SK-N-SH (cell line): ENCODE results near the gene MX2. TPM values are rescaled to one million over a fixed set of nuclear protein-coding genes. Genes with fewer than 3 reads are reported as not detected.

Experiments used
- CTCF ChIA-PET: fragments of 300-600, 350-600 bp; formaldehyde crosslinking; extraction: SDS; loops from one replicate; lab custom pipeline; 2021; lab: Yijun Ruan, JAX
- POLR2A ChIA-PET: fragments of 350-600 bp; sonication (Branson Sonifier 250); formaldehyde crosslinking; extraction: SDS; loops from one replicate; lab custom pipeline; 2020; ENCODE audit warnings: antibody characterized with exemption, inconsistent platforms; lab: Yijun Ruan, JAX
- DNase-seq: peaks from one replicate; pipeline ENCODE4 v3.0.0; 2012
- H2AFZ ChIP-seq: fragments of 200-600 bp; sonication (generic); 2 replicates; pipeline ENCODE4 v1.8.1; 2016; ENCODE audit warnings: antibody characterized with exemption, mild to moderate bottlenecking, low read depth
- H3F3A ChIP-seq: fragments of 200-600 bp; sonication (generic); replicated peaks from 2 replicates; pipeline ENCODE3; 2016; ENCODE audit warnings: antibody characterized with exemption, mild to moderate bottlenecking; ENCODE audit not compliant: insufficient read depth
- H3K27ac ChIP-seq, 2 experiments: fragments of 200-500 bp in 1 of 2; fragments of 200-600 bp in 1 of 2; sonication (Bioruptor generic) in 1 of 2; sonication (generic), shearing (Covaris generic) in 1 of 2; 2 replicates each; pipeline versions ENCODE4 v1.5.1 to v1.6.1; 2014 to 2016; ENCODE audit warnings: low read depth in 2 of 2, inconsistent platforms in 1 of 2, low read length in 1 of 2, mild to moderate bottlenecking in 1 of 2, mixed read lengths in 1 of 2
- H3K27me3 ChIP-seq: fragments of 200-600 bp; sonication (generic), shearing (Covaris generic); 2 replicates; pipeline ENCODE4 v1.6.1; 2016; ENCODE audit warnings: mixed run types; ENCODE audit not compliant: insufficient read depth
- H3K36me3 ChIP-seq, 2 experiments: fragments of 200-500 bp in 1 of 2; fragments of 200-600 bp in 1 of 2; sonication (Bioruptor generic) in 1 of 2; sonication (generic) in 1 of 2; replicated peaks in 1 of 2; 2 replicates each; pipeline versions ENCODE3 to v1.5.1; 2014 to 2016; ENCODE audit warnings: low read length in 1 of 2, mild to moderate bottlenecking in 1 of 2; ENCODE audit not compliant: insufficient read depth in 2 of 2, control insufficient read depth in 1 of 2
- H3K4me1 ChIP-seq, 2 experiments: fragments of 200-500 bp in 1 of 2; fragments of 200-600 bp in 1 of 2; sonication (Bioruptor generic) in 1 of 2; sonication (generic), shearing (Covaris generic) in 1 of 2; 2 replicates each; pipeline versions ENCODE4 v1.5.1 to v1.6.1; 2014 to 2016; ENCODE audit warnings: low read depth in 1 of 2, low read length in 1 of 2, mixed run types in 1 of 2; ENCODE audit not compliant: insufficient read depth in 2 of 2, control insufficient read depth in 1 of 2
- H3K4me2 ChIP-seq: fragments of 200-600 bp; sonication (generic), shearing (Covaris generic); 2 replicates; pipeline ENCODE4 v1.6.1; 2017; ENCODE audit warnings: mixed run types
- H3K4me3 ChIP-seq, 2 experiments: fragments of 200-500 bp in 1 of 2; fragments of 200-600 bp in 1 of 2; sonication (Bioruptor generic) in 1 of 2; sonication (generic), shearing (Covaris generic) in 1 of 2; 2 replicates each; pipeline versions ENCODE4 v1.5.1 to v1.8.1; 2014 to 2016; ENCODE audit warnings: low read depth in 2 of 2, inconsistent platforms in 1 of 2, low read length in 1 of 2, mild to moderate bottlenecking in 1 of 2, mixed read lengths in 1 of 2, moderate library complexity in 1 of 2
- H3K79me2 ChIP-seq: fragments of 200-600 bp; sonication (generic); 2 replicates; pipeline ENCODE4 v1.8.1; 2017; ENCODE audit warnings: mild to moderate bottlenecking; ENCODE audit not compliant: insufficient read depth
- H3K9ac ChIP-seq: fragments of 200-600 bp; sonication (generic); 2 replicates; pipeline ENCODE4 v1.6.1; 2017; ENCODE audit warnings: mixed run types
- H3K9me2 ChIP-seq: fragments of 200-600 bp; sonication (generic); 2 replicates; pipeline ENCODE4 v1.6.1; 2017; ENCODE audit warnings: mixed run types
- H3K9me3 ChIP-seq: fragments of 200-600 bp; sonication (generic); 2 replicates; pipeline ENCODE4 v1.6.1; 2017; ENCODE audit warnings: mixed run types, mild to moderate bottlenecking, moderate library complexity
- H4K20me1 ChIP-seq: fragments of 200-600 bp; sonication (generic); 2 replicates; pipeline ENCODE4 v1.6.1; 2017; ENCODE audit warnings: mild to moderate bottlenecking, mixed run types; ENCODE audit not compliant: insufficient read depth
- EP300 ChIP-seq, 2 experiments: IDR thresholded peaks; 2 replicates each; pipeline versions ENCODE4 v1.4.0 to v1.6.1; 2012; ENCODE audit warnings: borderline replicate concordance in 1 of 2, low read depth in 1 of 2, low read length in 1 of 2
- EZH2phosphoT487 ChIP-seq: fragments of 200-600 bp; sonication (generic); IDR thresholded peaks from 2 replicates; pipeline ENCODE4 v1.6.1; 2017; ENCODE audit warnings: low read depth, mixed run types, mild to moderate bottlenecking, antibody characterized with exemption, moderate library complexity, borderline replicate concordance
- FOSL2 ChIP-seq: IDR thresholded peaks from 2 replicates; pipeline ENCODE4 v1.4.0; 2012; ENCODE audit warnings: low read depth, mild to moderate bottlenecking, moderate library complexity, borderline replicate concordance
- FOXJ3 ChIP-seq: sonication (generic); formaldehyde crosslinking; IDR thresholded peaks from 2 replicates; pipeline ENCODE4 v1.5.1; 2020; ENCODE audit warnings: mild to moderate bottlenecking, missing genetic modification reagents
- GATA2 ChIP-seq: sonication (generic); formaldehyde crosslinking; IDR thresholded peaks from 2 replicates; pipeline ENCODE4 v1.5.0; 2020; ENCODE audit warnings: mild to moderate bottlenecking, missing genetic modification reagents
- JUND ChIP-seq: IDR thresholded peaks from 2 replicates; pipeline ENCODE4 v1.4.0; 2012
- MEF2A ChIP-seq: IDR thresholded peaks from 2 replicates; pipeline ENCODE4 v1.4.0; 2012; ENCODE audit warnings: low read depth, borderline replicate concordance
- MXI1 ChIP-seq: IDR thresholded peaks from 2 replicates; pipeline ENCODE4 v1.6.1; 2012; ENCODE audit warnings: mild to moderate bottlenecking, low read depth, low read length, improper control_type of control experiment
- NFIC ChIP-seq: IDR thresholded peaks from 2 replicates; pipeline ENCODE4 v1.4.0; 2012; ENCODE audit warnings: borderline replicate concordance
- RCOR1 ChIP-seq: fragments of 150-350 bp; IDR thresholded peaks from 2 replicates; pipeline ENCODE4 v1.6.1; 2017; ENCODE audit warnings: antibody characterized with exemption, low read length
- RFX5 ChIP-seq: IDR thresholded peaks from 2 replicates; pipeline ENCODE4 v1.6.1; 2012; ENCODE audit warnings: mild to moderate bottlenecking, improper control_type of control experiment, low read length
- SIN3A ChIP-seq: IDR thresholded peaks from 2 replicates; pipeline ENCODE4 v1.6.1; 2012; ENCODE audit warnings: low read depth, mild to moderate bottlenecking, low read length, moderate library complexity, borderline replicate concordance
- TAF1 ChIP-seq: IDR thresholded peaks from 2 replicates; pipeline ENCODE4 v1.6.1; 2012; ENCODE audit warnings: low read depth, mild to moderate bottlenecking, low read length, moderate library complexity, borderline replicate concordance
- YY1 ChIP-seq: IDR thresholded peaks from 2 replicates; pipeline ENCODE4 v1.4.0; 2012; ENCODE audit warnings: low read depth, mild to moderate bottlenecking
- WGBS: methylation state at CpG from one replicate; pipeline ENCODE4 v1.1.6; 2017; ENCODE audit warnings: low lambda C conversion rate; 5-methylcytosine and 5-hydroxymethylcytosine counted together
- polyA plus RNA-seq, 3 experiments: library from polyadenylated mRNA; depleted of rRNA; stranded (reverse); fragments of >200 nt; gene quantifications; 2 replicates each; pipeline ENCODE4 v1.2.3, GENCODE V29; 2012
- TF ChIP-seq, protein P1 (sequence below): IDR thresholded peaks from 2 replicates; pipeline ENCODE4 v1.4.0; 2012; ENCODE audit warnings: low read depth, borderline replicate concordance
- TF ChIP-seq, protein P2 (sequence below): fragments of 200-600 bp; sonication (generic); IDR thresholded peaks from 2 replicates; pipeline ENCODE4 v1.6.1; 2017; ENCODE audit warnings: antibody characterized with exemption, mild to moderate bottlenecking, moderate library complexity
- TF ChIP-seq, protein P3 (sequence below): IDR thresholded peaks from 2 replicates; pipeline ENCODE4 v1.6.1; 2012; ENCODE audit warnings: mild to moderate bottlenecking, low read depth, low read length, moderate library complexity
- TF ChIP-seq, protein P4 (sequence below): IDR thresholded peaks from 2 replicates; pipeline ENCODE4 v1.4.0; 2012; ENCODE audit warnings: low read depth, borderline replicate concordance

The MX2 gene
- polyA plus RNA-seq, 1 of the 3 experiments (the other 2 are of a cell fraction), result 0.08 TPM

DNA sequence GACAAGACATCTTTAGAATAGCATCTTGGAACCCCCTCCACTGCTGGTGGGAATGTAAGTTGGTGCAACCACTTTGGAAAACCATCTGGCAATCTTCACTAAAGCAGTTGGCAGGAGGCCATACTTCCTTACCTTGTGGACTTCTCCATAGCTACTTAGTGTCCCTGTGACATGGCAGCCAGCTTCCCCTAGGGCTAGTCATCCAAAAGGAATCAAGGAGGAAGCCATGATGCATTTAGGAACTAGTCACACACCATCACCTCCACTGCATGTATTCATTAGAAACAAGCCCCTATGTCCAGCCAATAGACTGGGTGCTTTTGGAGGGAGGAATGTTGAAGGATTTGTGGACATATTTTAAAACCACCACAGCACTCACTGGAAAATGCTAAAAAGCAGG is 19.9 kb downstream of the MX2 start:
- DNase-seq, result no peak
- CTCF ChIA-PET, result no interaction called here
- Histone ChIP-seq H3K4me3 (no peak overlapping the region), H3K4me1 (no peaks in the 10 kb centered on the region), H3K4me2 (no peak overlapping the region), H3K9me3 (no peaks in the 10 kb centered on the region), H3K27me3 (peaks cover 4% of the 10 kb centered on the region; the same call in 1 of the 2 replicates), H3K79me2 (no peaks in the 10 kb centered on the region), H3K9ac (no peak overlapping the region), H2AFZ (no peak overlapping the region), H4K20me1 (no peaks in the 10 kb centered on the region), H3F3A (no peaks in the 10 kb centered on the region), H3K36me3 (no peaks in the 10 kb centered on the region), H3K9me2 (no peaks in the 10 kb centered on the region), H3K27ac (no peak overlapping the region)
- POLR2A ChIA-PET, result no interaction called here
- TF ChIP-seq YY1 (no peak), JUND (no peak), EP300 (IDR thresholded peaks at IDR 0.05; ENCODE audit: borderline replicate concordance in 1 of 2, low read depth in 1 of 2, low read length in 1 of 2) (no peak), SIN3A (no peak)
- TF ChIP-seq, protein P1, sequence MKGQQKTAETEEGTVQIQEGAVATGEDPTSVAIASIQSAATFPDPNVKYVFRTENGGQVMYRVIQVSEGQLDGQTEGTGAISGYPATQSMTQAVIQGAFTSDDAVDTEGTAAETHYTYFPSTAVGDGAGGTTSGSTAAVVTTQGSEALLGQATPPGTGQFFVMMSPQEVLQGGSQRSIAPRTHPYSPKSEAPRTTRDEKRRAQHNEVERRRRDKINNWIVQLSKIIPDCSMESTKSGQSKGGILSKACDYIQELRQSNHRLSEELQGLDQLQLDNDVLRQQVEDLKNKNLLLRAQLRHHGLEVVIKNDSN, result no peak

DNA sequence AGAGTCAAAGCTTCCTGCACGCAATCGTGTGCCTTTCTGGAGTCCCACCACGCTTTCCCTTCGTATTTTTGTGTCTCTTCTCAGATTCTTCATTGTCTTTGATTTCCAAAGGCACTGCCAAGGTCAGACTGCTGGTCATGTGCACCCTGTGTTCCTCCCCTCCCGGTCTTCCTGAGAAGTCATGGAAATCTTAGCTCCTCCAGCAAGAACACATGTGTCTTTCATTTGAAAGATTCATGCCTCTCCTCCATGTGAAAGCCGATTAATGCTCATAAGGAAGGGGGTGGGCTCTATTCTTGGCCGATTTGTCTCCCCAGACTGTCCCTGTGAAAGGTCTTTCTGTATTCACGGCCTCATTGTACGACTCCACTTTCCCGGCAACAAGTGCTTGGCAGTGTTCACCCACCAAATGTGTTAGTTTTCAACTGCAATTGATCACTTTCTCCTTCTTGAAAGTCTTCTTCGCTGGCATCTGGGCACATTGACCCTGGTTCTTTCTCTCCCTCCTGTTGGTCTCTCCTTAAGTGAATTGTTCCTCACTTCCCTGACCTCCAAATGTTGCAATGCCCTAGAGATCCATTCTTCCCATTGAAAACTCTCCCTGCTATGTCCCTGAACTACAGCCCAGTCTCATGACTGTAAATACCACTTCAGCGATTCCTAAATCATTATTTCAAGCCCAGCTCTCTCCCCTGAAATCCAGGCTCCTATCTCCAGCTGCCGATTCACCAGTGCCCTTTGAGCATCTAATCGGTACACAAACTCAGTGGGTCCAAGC is 25.4 kb downstream of the MX2 start:
- Histone ChIP-seq H3K9me3 (no peaks in the 10 kb centered on the region), H3K36me3 (no peaks in the 10 kb centered on the region), H3K27ac (no peak overlapping the region)
- TF ChIP-seq SIN3A (no peak), RCOR1 (no peak), NFIC (no peak), MEF2A (no peak), GATA2 (CRISPR knock-in tag) (no peak), EZH2phosphoT487 (no peak), FOSL2 (no peak), MXI1 (no peak), RFX5 (no peak), EP300 (IDR thresholded peaks at IDR 0.05; ENCODE audit: borderline replicate concordance in 1 of 2, low read depth in 1 of 2, low read length in 1 of 2) (no peak), TAF1 (no peak), FOXJ3 (CRISPR knock-in tag) (no peak)
- TF ChIP-seq, protein P2, sequence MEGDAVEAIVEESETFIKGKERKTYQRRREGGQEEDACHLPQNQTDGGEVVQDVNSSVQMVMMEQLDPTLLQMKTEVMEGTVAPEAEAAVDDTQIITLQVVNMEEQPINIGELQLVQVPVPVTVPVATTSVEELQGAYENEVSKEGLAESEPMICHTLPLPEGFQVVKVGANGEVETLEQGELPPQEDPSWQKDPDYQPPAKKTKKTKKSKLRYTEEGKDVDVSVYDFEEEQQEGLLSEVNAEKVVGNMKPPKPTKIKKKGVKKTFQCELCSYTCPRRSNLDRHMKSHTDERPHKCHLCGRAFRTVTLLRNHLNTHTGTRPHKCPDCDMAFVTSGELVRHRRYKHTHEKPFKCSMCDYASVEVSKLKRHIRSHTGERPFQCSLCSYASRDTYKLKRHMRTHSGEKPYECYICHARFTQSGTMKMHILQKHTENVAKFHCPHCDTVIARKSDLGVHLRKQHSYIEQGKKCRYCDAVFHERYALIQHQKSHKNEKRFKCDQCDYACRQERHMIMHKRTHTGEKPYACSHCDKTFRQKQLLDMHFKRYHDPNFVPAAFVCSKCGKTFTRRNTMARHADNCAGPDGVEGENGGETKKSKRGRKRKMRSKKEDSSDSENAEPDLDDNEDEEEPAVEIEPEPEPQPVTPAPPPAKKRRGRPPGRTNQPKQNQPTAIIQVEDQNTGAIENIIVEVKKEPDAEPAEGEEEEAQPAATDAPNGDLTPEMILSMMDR, result no peak
- TF ChIP-seq, protein P3, sequence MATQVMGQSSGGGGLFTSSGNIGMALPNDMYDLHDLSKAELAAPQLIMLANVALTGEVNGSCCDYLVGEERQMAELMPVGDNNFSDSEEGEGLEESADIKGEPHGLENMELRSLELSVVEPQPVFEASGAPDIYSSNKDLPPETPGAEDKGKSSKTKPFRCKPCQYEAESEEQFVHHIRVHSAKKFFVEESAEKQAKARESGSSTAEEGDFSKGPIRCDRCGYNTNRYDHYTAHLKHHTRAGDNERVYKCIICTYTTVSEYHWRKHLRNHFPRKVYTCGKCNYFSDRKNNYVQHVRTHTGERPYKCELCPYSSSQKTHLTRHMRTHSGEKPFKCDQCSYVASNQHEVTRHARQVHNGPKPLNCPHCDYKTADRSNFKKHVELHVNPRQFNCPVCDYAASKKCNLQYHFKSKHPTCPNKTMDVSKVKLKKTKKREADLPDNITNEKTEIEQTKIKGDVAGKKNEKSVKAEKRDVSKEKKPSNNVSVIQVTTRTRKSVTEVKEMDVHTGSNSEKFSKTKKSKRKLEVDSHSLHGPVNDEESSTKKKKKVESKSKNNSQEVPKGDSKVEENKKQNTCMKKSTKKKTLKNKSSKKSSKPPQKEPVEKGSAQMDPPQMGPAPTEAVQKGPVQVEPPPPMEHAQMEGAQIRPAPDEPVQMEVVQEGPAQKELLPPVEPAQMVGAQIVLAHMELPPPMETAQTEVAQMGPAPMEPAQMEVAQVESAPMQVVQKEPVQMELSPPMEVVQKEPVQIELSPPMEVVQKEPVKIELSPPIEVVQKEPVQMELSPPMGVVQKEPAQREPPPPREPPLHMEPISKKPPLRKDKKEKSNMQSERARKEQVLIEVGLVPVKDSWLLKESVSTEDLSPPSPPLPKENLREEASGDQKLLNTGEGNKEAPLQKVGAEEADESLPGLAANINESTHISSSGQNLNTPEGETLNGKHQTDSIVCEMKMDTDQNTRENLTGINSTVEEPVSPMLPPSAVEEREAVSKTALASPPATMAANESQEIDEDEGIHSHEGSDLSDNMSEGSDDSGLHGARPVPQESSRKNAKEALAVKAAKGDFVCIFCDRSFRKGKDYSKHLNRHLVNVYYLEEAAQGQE, result no peak
- TF ChIP-seq, protein P4, sequence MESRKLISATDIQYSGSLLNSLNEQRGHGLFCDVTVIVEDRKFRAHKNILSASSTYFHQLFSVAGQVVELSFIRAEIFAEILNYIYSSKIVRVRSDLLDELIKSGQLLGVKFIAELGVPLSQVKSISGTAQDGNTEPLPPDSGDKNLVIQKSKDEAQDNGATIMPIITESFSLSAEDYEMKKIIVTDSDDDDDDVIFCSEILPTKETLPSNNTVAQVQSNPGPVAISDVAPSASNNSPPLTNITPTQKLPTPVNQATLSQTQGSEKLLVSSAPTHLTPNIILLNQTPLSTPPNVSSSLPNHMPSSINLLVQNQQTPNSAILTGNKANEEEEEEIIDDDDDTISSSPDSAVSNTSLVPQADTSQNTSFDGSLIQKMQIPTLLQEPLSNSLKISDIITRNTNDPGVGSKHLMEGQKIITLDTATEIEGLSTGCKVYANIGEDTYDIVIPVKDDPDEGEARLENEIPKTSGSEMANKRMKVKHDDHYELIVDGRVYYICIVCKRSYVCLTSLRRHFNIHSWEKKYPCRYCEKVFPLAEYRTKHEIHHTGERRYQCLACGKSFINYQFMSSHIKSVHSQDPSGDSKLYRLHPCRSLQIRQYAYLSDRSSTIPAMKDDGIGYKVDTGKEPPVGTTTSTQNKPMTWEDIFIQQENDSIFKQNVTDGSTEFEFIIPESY, result no peak
- TF ChIP-seq, all 33 proteins: peak for 0
- DNase-seq, result no peak
- no peak overlapping the region for H3K4me3 ChIP-seq
- no peak overlapping the region for H2AFZ ChIP-seq
- H3K9me2 ChIP-seq, result no peaks in the 10 kb centered on the region
- ChIA-PET POLR2A (no interaction called here), CTCF (no interaction called here)
- WGBS, result 37% methylated on average over 14 of the region's 14 CpGs
- no peaks in the 10 kb centered on the region for H3K4me1 ChIP-seq
- no peaks in the 10 kb centered on the region for H3K79me2 ChIP-seq
- H3K27me3 ChIP-seq, result peaks cover 13% of the 10 kb centered on the region; the same call in 1 of the 2 replicates
- H3F3A ChIP-seq, result no peaks in the 10 kb centered on the region
- H3K4me2 ChIP-seq, result no peak overlapping the region
- H3K9ac ChIP-seq, result no peak overlapping the region
- H4K20me1 ChIP-seq, result no peaks in the 10 kb centered on the region
